ENCODE measurements around the gene CD59.

DNA sequence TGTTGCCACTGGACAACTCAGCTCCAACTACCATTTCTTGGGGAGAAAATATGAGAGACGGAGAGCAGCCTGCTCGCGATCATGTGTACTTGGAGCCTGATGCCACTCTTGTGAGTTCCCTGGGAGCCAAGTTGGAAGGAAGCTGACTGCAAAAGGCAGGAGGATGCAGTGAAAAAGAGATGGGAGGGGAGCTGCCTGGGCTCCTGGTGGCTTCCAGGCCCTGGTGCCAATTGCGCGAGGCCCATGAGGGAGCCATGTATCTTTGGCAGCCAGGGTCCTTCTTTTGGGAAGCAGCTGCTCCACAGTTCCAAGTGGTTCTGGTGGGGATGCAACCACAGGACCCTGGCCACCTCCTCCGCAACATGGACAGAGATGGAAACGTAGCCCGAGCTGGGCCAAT is 46.7 kb downstream of the CD59 start:
- TF ChIP-seq POLR2AphosphoS5 (IDR thresholded peaks at IDR 0.05) (no peak), EP300 (IDR thresholded peaks at IDR 0.05) (no peak)
- TF ChIP-seq, protein P1, sequence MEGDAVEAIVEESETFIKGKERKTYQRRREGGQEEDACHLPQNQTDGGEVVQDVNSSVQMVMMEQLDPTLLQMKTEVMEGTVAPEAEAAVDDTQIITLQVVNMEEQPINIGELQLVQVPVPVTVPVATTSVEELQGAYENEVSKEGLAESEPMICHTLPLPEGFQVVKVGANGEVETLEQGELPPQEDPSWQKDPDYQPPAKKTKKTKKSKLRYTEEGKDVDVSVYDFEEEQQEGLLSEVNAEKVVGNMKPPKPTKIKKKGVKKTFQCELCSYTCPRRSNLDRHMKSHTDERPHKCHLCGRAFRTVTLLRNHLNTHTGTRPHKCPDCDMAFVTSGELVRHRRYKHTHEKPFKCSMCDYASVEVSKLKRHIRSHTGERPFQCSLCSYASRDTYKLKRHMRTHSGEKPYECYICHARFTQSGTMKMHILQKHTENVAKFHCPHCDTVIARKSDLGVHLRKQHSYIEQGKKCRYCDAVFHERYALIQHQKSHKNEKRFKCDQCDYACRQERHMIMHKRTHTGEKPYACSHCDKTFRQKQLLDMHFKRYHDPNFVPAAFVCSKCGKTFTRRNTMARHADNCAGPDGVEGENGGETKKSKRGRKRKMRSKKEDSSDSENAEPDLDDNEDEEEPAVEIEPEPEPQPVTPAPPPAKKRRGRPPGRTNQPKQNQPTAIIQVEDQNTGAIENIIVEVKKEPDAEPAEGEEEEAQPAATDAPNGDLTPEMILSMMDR (IDR thresholded peaks at IDR 0.05): no peak
